Endothelial cell of umbilical vein (primary cell): ENCODE data around the gene USH1G. TPM values are rescaled to one million over a fixed set of nuclear protein-coding genes. Genes with fewer than 3 reads are reported as not detected.

Experiments
- BruUV-seq: library from RNA; stranded (reverse); fragments of 400-500 nt; replicated peaks from 2 replicates; lab custom pipeline; 2021; lab: Mats Ljungman, UMichigan
- CTCF ChIA-PET: fragments of 300-600, 350-600 bp; sonication (Branson Sonifier 250); formaldehyde crosslinking; loops from one replicate; lab custom pipeline; 2021; ENCODE audit warnings: antibody characterized with exemption, inconsistent platforms; lab: Charles Lee
- POLR2A ChIA-PET: fragments of 300-600, 350-600 bp; sonication (Branson Sonifier 250); formaldehyde crosslinking; loops from one replicate; lab custom pipeline; 2021; ENCODE audit warnings: antibody characterized with exemption, inconsistent platforms; lab: Charles Lee
- DNase-seq: peaks from one replicate; pipeline ENCODE4 v3.0.0-alpha.2; 2011; ENCODE audit warnings: low read depth, low spot score
- FAIRE-seq: peaks from 2 replicates; lab custom pipeline; 2011; peaks lifted over from hg19 to GRCh38; lab: Jason Lieb, UNC
- H2AFZ ChIP-seq: 2 replicates; pipeline ENCODE4 v1.6.0; 2012; ENCODE audit warnings: low read depth, low read length, control low read depth, inconsistent platforms
- H3K27ac ChIP-seq: 2 replicates; pipeline ENCODE4 v1.5.1; 2011; ENCODE audit warnings: low read depth, mild to moderate bottlenecking, control low read depth, low read length, moderate library complexity; ENCODE audit not compliant: insufficient read depth
- H3K27me3 ChIP-seq, 2 experiments: 2 replicates each; pipeline versions ENCODE4 v1.6.0 to v1.6.1; 2011; ENCODE audit warnings: low read length in 2 of 2, mixed read lengths in 1 of 2; ENCODE audit not compliant: control insufficient read depth in 2 of 2, insufficient read depth in 2 of 2
- H3K36me3 ChIP-seq, 2 experiments: 2 replicates in 1 of 2; 3 replicates in 1 of 2; pipeline ENCODE4 v1.5.1; 2011; ENCODE audit warnings: low read length in 2 of 2, mild to moderate bottlenecking in 1 of 2, moderate library complexity in 1 of 2; ENCODE audit not compliant: control insufficient read depth in 2 of 2, insufficient read depth in 2 of 2; ENCODE audit errors: extremely low read depth in 1 of 2
- H3K4me1 ChIP-seq: 3 replicates; pipeline ENCODE4 v1.5.1; 2011; ENCODE audit warnings: mild to moderate bottlenecking, low read length; ENCODE audit not compliant: control insufficient read depth, insufficient read depth; ENCODE audit errors: extremely low read depth
- H3K4me2 ChIP-seq: 2 replicates; pipeline ENCODE4 v1.6.1; 2011; ENCODE audit warnings: low read length, control low read depth, mixed read lengths; ENCODE audit not compliant: insufficient read depth
- H3K4me3 ChIP-seq, 3 experiments: fragments of 200-600 bp in 1 of 3; sonication (generic), shearing (Covaris generic) in 1 of 3; replicated peaks in 1 of 3; 2 replicates each; pipeline ENCODE4 v1.5.1; 2011 to 2016; ENCODE audit warnings: control low read depth in 3 of 3, low read length in 3 of 3, mild to moderate bottlenecking in 2 of 3, inconsistent platforms in 1 of 3, low read depth in 1 of 3, moderate library complexity in 1 of 3; ENCODE audit not compliant: insufficient read depth in 1 of 3
- H3K79me2 ChIP-seq: 2 replicates; pipeline ENCODE4 v1.6.0; 2012; ENCODE audit warnings: low read length, inconsistent platforms; ENCODE audit not compliant: control insufficient read depth, insufficient read depth
- H3K9ac ChIP-seq: replicated peaks from 2 replicates; pipeline ENCODE3; 2011; ENCODE audit warnings: low read length, control low read depth; ENCODE audit not compliant: insufficient read depth; ENCODE audit errors: extremely low read depth
- H3K9me1 ChIP-seq: replicated peaks from 3 replicates; pipeline ENCODE4 v1.6.0; 2011; ENCODE audit warnings: mild to moderate bottlenecking, low read length; ENCODE audit not compliant: control insufficient read depth, insufficient read depth; ENCODE audit errors: extremely low read depth
- H3K9me3 ChIP-seq: replicated peaks from 2 replicates; pipeline ENCODE4 v1.5.1; 2012; ENCODE audit warnings: low read length, inconsistent platforms; ENCODE audit not compliant: control insufficient read depth, insufficient read depth
- H4K20me1 ChIP-seq: replicated peaks from 2 replicates; pipeline ENCODE3; 2011; ENCODE audit warnings: mild to moderate bottlenecking, low read length; ENCODE audit not compliant: control insufficient read depth, insufficient read depth; ENCODE audit errors: extremely low read depth
- EZH2 ChIP-seq: IDR thresholded peaks from 2 replicates; pipeline ENCODE4 v1.6.1; 2012; ENCODE audit warnings: borderline replicate concordance, low read depth, mild to moderate bottlenecking, moderate library complexity, low read length, inconsistent platforms; ENCODE audit not compliant: severe bottlenecking
- GATA2 ChIP-seq: IDR thresholded peaks from 2 replicates; pipeline ENCODE4 v1.7.0; 2011; ENCODE audit warnings: low read depth, mild to moderate bottlenecking, moderate library complexity, mixed read lengths, low read length; ENCODE audit not compliant: insufficient read length, insufficient read depth
- JUN ChIP-seq: IDR thresholded peaks from 2 replicates; pipeline ENCODE4 v1.6.1; 2011; ENCODE audit warnings: borderline replicate concordance, low read depth; ENCODE audit not compliant: insufficient read length, insufficient read depth
- MYC ChIP-seq: IDR thresholded peaks from one replicate; pipeline ENCODE4 v1.6.1; 2011; ENCODE audit warnings: mild to moderate bottlenecking, low read depth, low read length
- POLR2A ChIP-seq: IDR thresholded peaks from 2 replicates; pipeline ENCODE4 v1.6.1; 2012; ENCODE audit warnings: low read depth, mild to moderate bottlenecking, control low read depth, low read length
- POLR2AphosphoS5 ChIP-seq: IDR thresholded peaks from 2 replicates; pipeline ENCODE4 v1.6.1; 2012; ENCODE audit warnings: low read depth, mild to moderate bottlenecking, control low read depth, low read length, moderate library complexity; ENCODE audit not compliant: insufficient read depth
- dilution Hi-C: fragments of 300-500 bp; cut with MboI; formaldehyde crosslinking; loops from one replicate; pipeline ENCODE4 v1.15.0; 2019; ENCODE audit warnings: low sequenced_read_pairs; ENCODE audit not compliant: extremely low pct_ligation_motif_present
- intact Hi-C: fragments of 100-400 bp; cut with micrococcal nuclease; formaldehyde crosslinking; loops from one replicate; pipeline ENCODE4 v1.10.0; 2022
- polyA plus RNA-seq, 4 experiments: library from polyadenylated mRNA; depleted of rRNA in 3 of 4; stranded (reverse) in 3 of 4; unstranded in 1 of 4; fragments of >200 nt; gene quantifications; 2 replicates each; pipeline versions ENCODE4 v1.2.1 to v1.2.3, GENCODE V29; 2011 to 2012; ENCODE audit warnings: missing spikeins in 1 of 4
- total RNA-seq: library from RNA; stranded (reverse); gene quantifications from 2 replicates; pipeline ENCODE4 v1.2.3, GENCODE V29; 2021
- TF ChIP-seq, protein P1 (sequence below): IDR thresholded peaks from 2 replicates; pipeline ENCODE4 v1.6.1; 2011; ENCODE audit not compliant: insufficient read depth, insufficient read length
- TF ChIP-seq, protein P2 (sequence below), 2 donors: IDR thresholded peaks; 1 replicate in 1 of 2; 2 replicates in 1 of 2; pipeline ENCODE4 v1.5.1; 2011; ENCODE audit warnings: low read length in 2 of 2, mild to moderate bottlenecking in 2 of 2, moderate library complexity in 2 of 2, control low read depth in 1 of 2, inconsistent platforms in 1 of 2, low read depth in 1 of 2; ENCODE audit not compliant: insufficient read depth in 1 of 2; ENCODE audit errors: extremely low read depth in 1 of 2

USH1G gene
- total and polyA plus RNA-seq, 2 donors (not counting 3 experiments of a cell fraction or from before 2014, with no cell fraction given): not detected

DNA sequence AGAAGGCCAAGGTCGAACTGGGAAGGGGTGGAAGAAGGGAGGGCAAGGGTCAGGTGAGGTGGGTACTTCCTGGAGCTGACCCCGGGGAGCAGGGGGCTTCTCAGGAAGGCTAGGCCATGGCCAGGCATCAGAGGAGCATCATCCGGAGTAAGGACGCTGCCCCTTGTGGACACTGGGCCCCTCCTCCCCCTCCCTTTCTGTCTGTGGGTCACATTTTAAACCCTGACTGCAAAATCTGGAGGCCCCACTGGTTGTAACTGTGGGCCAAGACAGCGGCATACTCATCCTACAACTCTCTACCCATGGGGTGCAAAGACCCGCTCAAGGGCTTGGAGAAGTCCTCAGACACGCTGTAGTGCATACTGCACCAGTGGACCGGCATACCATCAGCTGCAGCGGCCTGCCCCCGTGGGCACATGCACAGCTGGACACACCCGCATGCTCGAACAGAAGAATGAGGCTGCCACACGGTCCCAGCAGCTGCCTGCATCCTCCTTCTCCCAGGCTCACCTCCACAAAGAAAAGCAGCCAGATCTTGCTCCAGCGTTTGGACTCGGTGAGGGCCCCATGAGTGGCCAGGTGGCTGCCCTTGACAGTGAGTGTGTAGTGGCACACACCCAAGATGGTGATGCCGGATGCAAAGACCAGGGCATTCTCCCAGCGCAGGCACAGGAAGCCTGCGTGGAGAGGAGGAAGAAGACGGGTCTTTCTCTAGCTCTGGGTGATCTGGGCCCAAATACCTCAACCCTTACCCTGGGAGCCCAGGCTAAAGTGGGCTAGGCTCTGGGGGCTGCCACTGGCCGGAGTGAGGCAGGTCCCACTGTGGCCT is 30.8 kb downstream of the USH1G start:
- intact Hi-C loops: no loop called here

More for the DNA sequence above, 30.8 kb downstream of the USH1G start:
- H3K9me3 ChIP-seq: no peaks in the 10 kb centered on the region
- no peak overlapping the region for H3K4me2 ChIP-seq
- BruUV-seq: no TSS peak
- no peak for FAIRE-seq
- no peak for DNase-seq
- CTCF ChIA-PET: no interaction called here
- no peak overlapping the region for H3K9ac ChIP-seq
- no peaks in the 10 kb centered on the region for H3K36me3 ChIP-seq
- no peak overlapping the region for H3K4me3 ChIP-seq
- peaks cover 36 to 37% of the 10 kb centered on the region in 2 experiments for H3K27me3 ChIP-seq
- no peaks in the 10 kb centered on the region for H3K9me1 ChIP-seq
- dilution Hi-C loops: no loop called here
- H2AFZ ChIP-seq: no peak overlapping the region
- no peaks in the 10 kb centered on the region for H3K4me1 ChIP-seq
- POLR2A ChIA-PET: no interaction called here
- TF ChIP-seq EZH2 (no peak), MYC (no peak), JUN (no peak), POLR2A (no peak), GATA2 (no peak), POLR2AphosphoS5 (no peak)
- TF ChIP-seq, protein P1, sequence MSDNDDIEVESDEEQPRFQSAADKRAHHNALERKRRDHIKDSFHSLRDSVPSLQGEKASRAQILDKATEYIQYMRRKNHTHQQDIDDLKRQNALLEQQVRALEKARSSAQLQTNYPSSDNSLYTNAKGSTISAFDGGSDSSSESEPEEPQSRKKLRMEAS: no peak
- TF ChIP-seq, protein P2, sequence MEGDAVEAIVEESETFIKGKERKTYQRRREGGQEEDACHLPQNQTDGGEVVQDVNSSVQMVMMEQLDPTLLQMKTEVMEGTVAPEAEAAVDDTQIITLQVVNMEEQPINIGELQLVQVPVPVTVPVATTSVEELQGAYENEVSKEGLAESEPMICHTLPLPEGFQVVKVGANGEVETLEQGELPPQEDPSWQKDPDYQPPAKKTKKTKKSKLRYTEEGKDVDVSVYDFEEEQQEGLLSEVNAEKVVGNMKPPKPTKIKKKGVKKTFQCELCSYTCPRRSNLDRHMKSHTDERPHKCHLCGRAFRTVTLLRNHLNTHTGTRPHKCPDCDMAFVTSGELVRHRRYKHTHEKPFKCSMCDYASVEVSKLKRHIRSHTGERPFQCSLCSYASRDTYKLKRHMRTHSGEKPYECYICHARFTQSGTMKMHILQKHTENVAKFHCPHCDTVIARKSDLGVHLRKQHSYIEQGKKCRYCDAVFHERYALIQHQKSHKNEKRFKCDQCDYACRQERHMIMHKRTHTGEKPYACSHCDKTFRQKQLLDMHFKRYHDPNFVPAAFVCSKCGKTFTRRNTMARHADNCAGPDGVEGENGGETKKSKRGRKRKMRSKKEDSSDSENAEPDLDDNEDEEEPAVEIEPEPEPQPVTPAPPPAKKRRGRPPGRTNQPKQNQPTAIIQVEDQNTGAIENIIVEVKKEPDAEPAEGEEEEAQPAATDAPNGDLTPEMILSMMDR (IDR thresholded peaks at IDR 0.05; ENCODE audit: extremely low read depth in 1 of 2, insufficient read depth in 1 of 2, low read depth in 1 of 2, low read length in 2 of 2): no peak
- no peaks in the 10 kb centered on the region for H3K79me2 ChIP-seq
- H3K27ac ChIP-seq: no peak overlapping the region
- H4K20me1 ChIP-seq: no peaks in the 10 kb centered on the region
